CD4-positive, alpha-beta T cell (primary cell): ENCODE results near the gene STX8. TPM values are rescaled to one million over a fixed set of nuclear protein-coding genes. Genes with fewer than 3 reads are reported as not detected.

Source experiments
- ATAC-seq: fragments of 200-7000 bp; cut with Tn5 transposase; one replicate; pipeline ENCODE4 v1.10.0; 2022; ENCODE audit warnings: mild to moderate bottlenecking; ENCODE audit not compliant: poor library complexity
- CTCF ChIA-PET: fragments of 350-600 bp; sonication (Branson Sonifier 250); formaldehyde crosslinking; loops from one replicate; lab custom pipeline; 2021; ENCODE audit warnings: antibody characterized with exemption, inconsistent platforms; lab: Charles Lee
- POLR2A ChIA-PET: fragments of 350-600 bp; sonication (Branson Sonifier 250); formaldehyde crosslinking; loops from one replicate; lab custom pipeline; 2021; ENCODE audit warnings: antibody characterized with exemption, inconsistent platforms; lab: Charles Lee
- DNase-seq, 14 experiments: peaks; one replicate each; pipeline ENCODE4 v3.0.0-alpha.2; 2013 to 2020; ENCODE audit warnings: mixed read lengths in 2 of 14
- H3K27ac ChIP-seq, 2 donors: one replicate each; pipeline versions ENCODE4 v1.5.1 to v1.7.0; 2013; ENCODE audit warnings: low read length in 2 of 2, low read depth in 1 of 2, mild to moderate bottlenecking in 1 of 2
- H3K27me3 ChIP-seq, 2 experiments: 1 replicate in 1 of 2; 2 replicates in 1 of 2; pipeline versions ENCODE4 v1.6.1 to v1.7.0; 2013; ENCODE audit warnings: low read length in 2 of 2, control low read depth in 1 of 2, mild to moderate bottlenecking in 1 of 2, moderate library complexity in 1 of 2; ENCODE audit not compliant: insufficient read depth in 2 of 2, control insufficient read depth in 1 of 2
- H3K36me3 ChIP-seq: one replicate; pipeline ENCODE4 v1.6.1; 2013; ENCODE audit warnings: low read length, control low read depth; ENCODE audit not compliant: insufficient read depth
- H3K4me1 ChIP-seq: one replicate; pipeline ENCODE4 v1.6.1; 2013; ENCODE audit warnings: low read length, control low read depth; ENCODE audit not compliant: insufficient read depth
- H3K4me3 ChIP-seq: one replicate; pipeline ENCODE4 v1.5.1; 2013; ENCODE audit warnings: mild to moderate bottlenecking, low read length, moderate library complexity
- H3K9me3 ChIP-seq, 2 experiments: 1 replicate in 1 of 2; 2 replicates in 1 of 2; pipeline versions ENCODE4 v1.6.1 to v1.7.0; 2013; ENCODE audit warnings: low read length in 2 of 2, mild to moderate bottlenecking in 2 of 2, control low read depth in 1 of 2, moderate library complexity in 1 of 2; ENCODE audit not compliant: control insufficient read depth in 1 of 2, insufficient read depth in 1 of 2
- H3K27ac Mint-ChIP-seq: one replicate; pipeline ENCODE4 v1.8.0; 2020; ENCODE audit warnings: mixed read lengths
- H3K27me3 Mint-ChIP-seq: one replicate; pipeline ENCODE4 v1.8.0; 2021; ENCODE audit warnings: mixed read lengths
- H3K36me3 Mint-ChIP-seq: one replicate; pipeline ENCODE4 v1.8.0; 2021; ENCODE audit warnings: low read depth, mixed read lengths
- H3K4me1 Mint-ChIP-seq: one replicate; pipeline ENCODE4 v1.8.0; 2021; ENCODE audit warnings: low read depth, mixed read lengths
- H3K4me3 Mint-ChIP-seq: one replicate; pipeline ENCODE4 v1.8.0; 2020; ENCODE audit warnings: mild to moderate bottlenecking, mixed read lengths
- H3K9me3 Mint-ChIP-seq: one replicate; pipeline ENCODE4 v1.8.0; 2020; ENCODE audit warnings: mixed read lengths
- intact Hi-C, 2 experiments: fragments of 100-400 bp; cut with DNase I in 1 of 2; cut with micrococcal nuclease in 1 of 2; formaldehyde crosslinking; loops; one replicate each; pipeline versions ENCODE4 v1.15.1 to v1.9.0; 2023 to 2025; cut with DNase I, micrococcal nuclease
- polyA plus RNA-seq, 2 donors: library from polyadenylated mRNA; unstranded; fragments of 120-200 nt; gene quantifications; one replicate each; pipeline ENCODE4 v1.2.1, GENCODE V29; 2013
- total RNA-seq, 174 experiments: library from RNA in 2 of 174; stranded (reverse) in 2 of 174; gene quantifications; one replicate each; pipeline ENCODE4 v1.2.3 and lab custom pipeline; 2021 to 2026
- TF ChIP-seq, protein P1 (sequence below): fragments of 200-600 bp; IDR thresholded peaks from one replicate; pipeline ENCODE4 v1.8.0; 2022; ENCODE audit warnings: antibody characterized with exemption, mild to moderate bottlenecking

Gene STX8, protein sequence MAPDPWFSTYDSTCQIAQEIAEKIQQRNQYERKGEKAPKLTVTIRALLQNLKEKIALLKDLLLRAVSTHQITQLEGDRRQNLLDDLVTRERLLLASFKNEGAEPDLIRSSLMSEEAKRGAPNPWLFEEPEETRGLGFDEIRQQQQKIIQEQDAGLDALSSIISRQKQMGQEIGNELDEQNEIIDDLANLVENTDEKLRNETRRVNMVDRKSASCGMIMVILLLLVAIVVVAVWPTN
- 10 to 100 TPM; 52.2 to 63.2 TPM for total RNA-seq
- polyA plus RNA-seq (2013, experiment 1 of 2): 70.3 TPM
- polyA plus RNA-seq (2013, experiment 2 of 2): 58.0 TPM
- total RNA-seq (lab: John Stamatoyannopoulos, UW): 3.1 to 33.1 (median 18.0) reads per million in 172 experiments

DNA sequence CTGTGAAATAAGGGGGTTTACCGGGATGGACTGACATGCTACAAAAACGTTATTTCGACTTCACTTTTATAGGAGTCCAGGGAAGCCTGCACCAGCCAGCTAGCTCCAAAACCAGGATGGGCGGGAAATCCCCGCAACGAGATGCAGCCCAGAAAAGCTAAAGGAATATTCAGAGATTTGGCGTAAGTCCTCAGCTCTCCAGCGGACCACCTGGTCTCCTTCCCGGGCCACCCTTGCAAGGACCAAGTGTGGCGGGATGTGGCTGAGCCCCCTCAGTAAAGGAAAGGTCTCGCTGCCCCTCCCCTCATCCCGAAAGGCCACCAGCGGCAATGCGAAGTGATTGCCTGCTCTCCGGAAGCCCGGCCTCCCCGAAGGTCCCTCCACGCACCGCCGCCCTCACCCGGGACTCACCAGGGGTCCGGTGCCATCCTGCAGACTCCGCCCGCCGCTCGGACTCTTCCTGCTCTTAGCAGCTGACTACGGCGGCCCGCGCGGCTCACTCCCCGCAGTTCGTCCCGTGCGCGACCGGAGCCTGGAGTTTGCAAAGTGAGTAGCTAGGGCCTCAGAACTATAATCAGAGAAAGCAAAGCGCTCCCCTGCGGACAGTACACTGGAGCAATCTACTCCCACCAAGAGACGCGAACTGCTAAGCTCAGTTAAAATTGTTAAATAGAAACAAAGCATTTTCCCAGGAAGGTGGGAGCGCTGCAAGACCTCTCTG is at the start of gene STX8:
STX8 (minus strand) TSS at position 440 of the 721 bp plus-strand sequence; CDS start at position 428, 12 bp downstream.
- ChIA-PET CTCF (interaction anchor here (0.6 to 1.5 kb wide), 3 partner anchors 9 to 656 kb away, joined by 3 to 5 read pairs (median 3); no protein-coding TSS in a partner anchor), POLR2A (interaction anchor here (1.2 kb wide), 1 partner anchor 10 kb away, joined by 5 read pairs; no protein-coding TSS in a partner anchor)
- DNase-seq: peak; percentile 59 to 83 (median 70)
- H3K4me3 Mint-ChIP-seq: peak within 1 kb of the TSS; percentile 99
- H3K9me3 ChIP-seq: no peaks in the 10 kb centered on the region
- TF ChIP-seq, protein P1, sequence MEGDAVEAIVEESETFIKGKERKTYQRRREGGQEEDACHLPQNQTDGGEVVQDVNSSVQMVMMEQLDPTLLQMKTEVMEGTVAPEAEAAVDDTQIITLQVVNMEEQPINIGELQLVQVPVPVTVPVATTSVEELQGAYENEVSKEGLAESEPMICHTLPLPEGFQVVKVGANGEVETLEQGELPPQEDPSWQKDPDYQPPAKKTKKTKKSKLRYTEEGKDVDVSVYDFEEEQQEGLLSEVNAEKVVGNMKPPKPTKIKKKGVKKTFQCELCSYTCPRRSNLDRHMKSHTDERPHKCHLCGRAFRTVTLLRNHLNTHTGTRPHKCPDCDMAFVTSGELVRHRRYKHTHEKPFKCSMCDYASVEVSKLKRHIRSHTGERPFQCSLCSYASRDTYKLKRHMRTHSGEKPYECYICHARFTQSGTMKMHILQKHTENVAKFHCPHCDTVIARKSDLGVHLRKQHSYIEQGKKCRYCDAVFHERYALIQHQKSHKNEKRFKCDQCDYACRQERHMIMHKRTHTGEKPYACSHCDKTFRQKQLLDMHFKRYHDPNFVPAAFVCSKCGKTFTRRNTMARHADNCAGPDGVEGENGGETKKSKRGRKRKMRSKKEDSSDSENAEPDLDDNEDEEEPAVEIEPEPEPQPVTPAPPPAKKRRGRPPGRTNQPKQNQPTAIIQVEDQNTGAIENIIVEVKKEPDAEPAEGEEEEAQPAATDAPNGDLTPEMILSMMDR: no peak
- no peaks in the 10 kb centered on the region for H3K27me3 ChIP-seq
- peaks cover 14% of the 10 kb centered on the region for H3K4me1 ChIP-seq
- no peaks in the 10 kb centered on the region for H3K27me3 Mint-ChIP-seq
- H3K4me1 Mint-ChIP-seq: peaks cover 42% of the 10 kb centered on the region
- H3K4me3 ChIP-seq: peak within 1 kb of the TSS; percentile 91
- intact Hi-C loops: loop anchor here in 1 of 2 experiments (10.0 kb wide), 1 partner anchor 1141 kb away; the partner anchor contains the start of gene NDEL1
- H3K36me3 ChIP-seq: peaks cover 4% of the 10 kb centered on the region
- no peaks in the 10 kb centered on the region for H3K9me3 Mint-ChIP-seq
- ATAC-seq: peak; percentile 68
- peak within 1 kb of the TSS in 1 of 2 donors; percentile 29 for H3K27ac ChIP-seq
- peak within 1 kb of the TSS; percentile 65 for H3K27ac Mint-ChIP-seq
- peaks cover 8% of the 10 kb centered on the region for H3K36me3 Mint-ChIP-seq

DNA sequence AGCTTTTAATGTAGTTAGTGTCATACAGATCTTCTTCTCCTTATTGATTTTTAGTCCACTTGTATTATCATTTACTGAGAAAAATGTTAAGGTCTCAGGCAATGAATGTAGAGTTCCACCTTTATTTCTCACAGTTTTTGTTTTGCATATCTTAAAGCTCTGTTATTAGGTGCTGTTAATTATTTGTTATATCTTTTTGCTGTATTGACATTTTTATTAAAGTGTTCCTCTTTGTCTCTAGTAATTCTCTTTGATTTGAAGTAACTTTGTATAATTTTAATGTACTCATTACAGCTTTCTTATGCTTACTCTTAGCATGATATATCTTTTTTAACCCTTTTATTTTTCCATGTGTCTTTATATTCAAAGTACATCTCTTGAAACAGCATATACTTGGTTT is 47.3 kb upstream of the STX8 start:
- CTCF ChIA-PET: no interaction called here
- Mint-ChIP-seq H3K4me3 (no peak overlapping the region), H3K4me1 (no peaks in the 10 kb centered on the region), H3K27me3 (peaks cover 6% of the 10 kb centered on the region), H3K27ac (no peak overlapping the region), H3K9me3 (peaks cover 18% of the 10 kb centered on the region), H3K36me3 (no peaks in the 10 kb centered on the region)
- DNase-seq: no peak
- no peak for ATAC-seq
- Histone ChIP-seq H3K4me1 (no peaks in the 10 kb centered on the region), H3K4me3 (no peak overlapping the region), H3K27ac (no peak overlapping the region), H3K9me3 (peaks cover 0 to 23% of the 10 kb centered on the region in 2 experiments), H3K36me3 (no peaks in the 10 kb centered on the region), H3K27me3 (peaks cover 0 to 2% of the 10 kb centered on the region in 2 experiments)
- POLR2A ChIA-PET: no interaction called here
- TF ChIP-seq, protein P1: no peak
- intact Hi-C loops: no loop called here

DNA sequence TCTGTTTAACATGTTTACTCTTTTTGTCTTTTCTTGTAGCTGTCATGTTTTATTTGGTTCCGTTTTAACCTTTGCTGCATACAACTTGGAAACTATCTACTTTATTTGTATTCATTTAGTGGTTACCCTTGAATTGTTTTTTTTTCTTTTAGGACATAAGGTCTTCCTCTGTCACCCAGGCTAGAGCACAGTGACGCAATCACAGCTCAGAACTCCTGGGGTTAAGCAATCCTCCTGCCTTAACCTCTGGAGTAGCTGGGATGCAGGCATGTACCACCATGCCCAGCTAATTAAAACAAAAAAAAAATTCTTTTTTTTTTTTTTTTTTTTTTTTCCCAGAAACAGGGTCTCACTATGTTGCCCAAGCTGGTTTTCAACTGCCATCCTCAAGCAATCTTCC is 39.9 kb upstream of the STX8 start:
- ChIA-PET POLR2A (no interaction called here), CTCF (no interaction called here)
- no peaks in the 10 kb centered on the region for H3K36me3 ChIP-seq
- no peak overlapping the region for H3K4me3 ChIP-seq
- H3K4me1 ChIP-seq: no peaks in the 10 kb centered on the region
- H3K27me3 ChIP-seq: no peaks in the 10 kb centered on the region
- H3K27ac ChIP-seq: no peak overlapping the region
- no peaks in the 10 kb centered on the region for H3K36me3 Mint-ChIP-seq
- no peaks in the 10 kb centered on the region for H3K9me3 Mint-ChIP-seq
- DNase-seq (no peak), ATAC-seq (no peak)
- no peaks in the 10 kb centered on the region for H3K4me1 Mint-ChIP-seq
- TF ChIP-seq, protein P1: no peak
- intact Hi-C loops: no loop called here
- no peaks in the 10 kb centered on the region for H3K9me3 ChIP-seq
- peaks cover 9% of the 10 kb centered on the region for H3K27me3 Mint-ChIP-seq
- no peak overlapping the region for H3K27ac Mint-ChIP-seq
- H3K4me3 Mint-ChIP-seq: no peak overlapping the region
